ENCODE measurements around the gene NEK4.

NEK4 gene

GRCh38 chr3:52770496-52771333 lies at the start of gene NEK4:
Gene NEK4 (minus strand): TSS chr3:52770940. CDS start chr3:52770746, 194 bp downstream.
- DNase-seq, result peak; percentile 95
- in situ Hi-C loops (cut with MboI; ENCODE audit: low pct_unique_long_range_greater_than_20kb, low sequenced_read_pairs), result no loop called here

GRCh38 chr3:52819936-52820335 lies 49.2 kb upstream of the NEK4 start:
- in situ Hi-C loops (cut with MboI; ENCODE audit: low pct_unique_long_range_greater_than_20kb, low sequenced_read_pairs), result no loop called here
- no peak for DNase-seq

- in situ Hi-C loops (cut with MboI; ENCODE audit: low pct_unique_long_range_greater_than_20kb, low sequenced_read_pairs), result no loop called here
- no peak for DNase-seq
These were observed 47.1 kb upstream of the NEK4 start for GRCh38 chr3:52817860-52818259.

GRCh38 chr3:52817221-52817620 lies 46.5 kb upstream of the NEK4 start:
- in situ Hi-C loops (cut with MboI; ENCODE audit: low pct_unique_long_range_greater_than_20kb, low sequenced_read_pairs), result no loop called here

GRCh38 chr3:52816654-52817053 lies 45.9 kb upstream of the NEK4 start:
- in situ Hi-C loops (cut with MboI; ENCODE audit: low pct_unique_long_range_greater_than_20kb, low sequenced_read_pairs), result no loop called here
- no peak for DNase-seq

More at GRCh38 chr3:52817221-52817620, 46.5 kb upstream of the NEK4 start:
- DNase-seq, result no peak

- DNase-seq, result no peak
- in situ Hi-C loops (cut with MboI; ENCODE audit: low pct_unique_long_range_greater_than_20kb, low sequenced_read_pairs), result no loop called here
These were observed 45.5 kb upstream of the NEK4 start for GRCh38 chr3:52816199-52816598.

GRCh38 chr3:52813810-52814209 lies 43.1 kb upstream of the NEK4 start:
- DNase-seq, result no peak
- in situ Hi-C loops (cut with MboI; ENCODE audit: low pct_unique_long_range_greater_than_20kb, low sequenced_read_pairs), result no loop called here

GRCh38 chr3:52811452-52812011 lies 40.8 kb upstream of the NEK4 start:
- in situ Hi-C loops (cut with MboI; ENCODE audit: low pct_unique_long_range_greater_than_20kb, low sequenced_read_pairs), result no loop called here
- DNase-seq, result no peak

GRCh38 chr3:52810923-52811322 lies 40.2 kb upstream of the NEK4 start:
- in situ Hi-C loops (cut with MboI; ENCODE audit: low pct_unique_long_range_greater_than_20kb, low sequenced_read_pairs), result no loop called here
- DNase-seq, result no peak

- DNase-seq, result no peak
- in situ Hi-C loops (cut with MboI; ENCODE audit: low pct_unique_long_range_greater_than_20kb, low sequenced_read_pairs), result no loop called here
These were observed 39.1 kb upstream of the NEK4 start for GRCh38 chr3:52809662-52810377.

GRCh38 chr3:52809149-52809548 lies 38.4 kb upstream of the NEK4 start:
- in situ Hi-C loops (cut with MboI; ENCODE audit: low pct_unique_long_range_greater_than_20kb, low sequenced_read_pairs), result no loop called here
- no peak for DNase-seq

GRCh38 chr3:52805270-52806039 lies 34.7 kb upstream of the NEK4 start:
- no peak for DNase-seq
- in situ Hi-C loops (cut with MboI; ENCODE audit: low pct_unique_long_range_greater_than_20kb, low sequenced_read_pairs), result no loop called here

- in situ Hi-C loops (cut with MboI; ENCODE audit: low pct_unique_long_range_greater_than_20kb, low sequenced_read_pairs), result no loop called here
- DNase-seq, result no peak
These were observed 31.1 kb upstream of the NEK4 start for GRCh38 chr3:52801839-52802238.

GRCh38 chr3:52800079-52800478 lies 29.3 kb upstream of the NEK4 start:
- no peak for DNase-seq
- in situ Hi-C loops (cut with MboI; ENCODE audit: low pct_unique_long_range_greater_than_20kb, low sequenced_read_pairs), result no loop called here

GRCh38 chr3:52798978-52799476 lies 28.3 kb upstream of the NEK4 start:
- in situ Hi-C loops (cut with MboI; ENCODE audit: low pct_unique_long_range_greater_than_20kb, low sequenced_read_pairs), result no loop called here
- peak; percentile 32 for DNase-seq

- no peak for DNase-seq
- in situ Hi-C loops (cut with MboI; ENCODE audit: low pct_unique_long_range_greater_than_20kb, low sequenced_read_pairs), result no loop called here
These were observed 27.7 kb upstream of the NEK4 start for GRCh38 chr3:52798376-52798977.

- no peak for DNase-seq
- in situ Hi-C loops (cut with MboI; ENCODE audit: low pct_unique_long_range_greater_than_20kb, low sequenced_read_pairs), result no loop called here
These were observed 25.7 kb upstream of the NEK4 start for GRCh38 chr3:52796411-52796810.

GRCh38 chr3:52795298-52795900 lies 24.7 kb upstream of the NEK4 start:
- DNase-seq, result no peak
- in situ Hi-C loops (cut with MboI; ENCODE audit: low pct_unique_long_range_greater_than_20kb, low sequenced_read_pairs), result no loop called here
